GM18867 (cell line): ENCODE data around the gene RACGAP1.
"Not testable (repeated sequence)": the region's sequence is repeated elsewhere in the genome, so short reads cannot be mapped to it uniquely, and the experiment has no call there.

Source experiments
- ATAC-seq: cut with Tn5 transposase; IDR thresholded peaks from one replicate; pipeline ENCODE4 v1.9.1; 2021; ENCODE audit warnings: mild to moderate bottlenecking, moderate library complexity; ENCODE audit not compliant: unreplicated experiment

Gene RACGAP1

GRCh38 chr12:49990273-49990672 lies 35.0 kb downstream of the RACGAP1 start:
- no peak for ATAC-seq

GRCh38 chr12:49989400-49989799 lies 35.9 kb downstream of the RACGAP1 start:
- ATAC-seq, result not testable (repeated sequence)

GRCh38 chr12:49987625-49988303 lies 37.5 kb downstream of the RACGAP1 start:
- ATAC-seq, result no peak

DNA sequence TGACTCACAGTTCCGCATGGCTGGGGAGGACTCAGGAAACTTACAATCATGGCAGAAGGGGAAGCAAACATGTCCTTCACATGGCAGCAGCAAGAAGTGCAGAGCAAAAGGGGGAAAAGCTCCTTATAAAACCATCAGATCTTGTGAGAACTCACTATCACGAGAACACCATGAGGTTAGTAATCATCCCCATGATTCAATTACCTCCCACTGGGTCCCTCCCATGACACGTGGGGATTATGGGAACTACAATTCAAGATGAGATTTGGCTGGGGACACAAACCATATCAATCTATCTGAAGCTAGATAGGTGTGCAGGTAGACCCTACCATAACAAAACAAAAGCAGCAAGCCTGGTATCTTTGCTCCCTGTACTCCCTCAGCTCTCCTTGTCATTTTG lies 38.8 kb downstream of the RACGAP1 start:
- not testable (repeated sequence) for ATAC-seq

- ATAC-seq, result no peak
These were observed 39.3 kb downstream of the RACGAP1 start for GRCh38 chr12:49985981-49986380.

- no peak for ATAC-seq
These were observed 40.6 kb downstream of the RACGAP1 start for GRCh38 chr12:49984476-49985359.

DNA sequence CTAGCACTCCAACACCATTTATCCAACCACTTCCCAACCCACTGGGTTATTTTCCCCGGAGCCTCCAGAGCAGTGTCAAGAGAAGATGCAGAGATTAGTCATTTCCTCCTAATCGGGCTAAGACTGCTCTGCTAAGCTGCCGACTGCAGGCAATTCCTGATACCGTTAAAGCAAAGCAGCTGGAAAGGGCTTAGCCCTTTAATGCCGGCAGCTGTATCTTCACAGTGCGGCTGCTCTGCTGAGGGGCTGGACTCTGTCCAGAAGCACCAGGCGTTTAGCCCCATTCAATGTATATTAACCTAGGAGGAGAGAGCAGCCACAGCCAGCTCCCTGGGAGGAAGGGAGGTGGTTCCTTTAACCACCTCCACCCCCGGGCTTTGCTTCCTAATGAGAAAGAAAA lies 41.4 kb downstream of the RACGAP1 start:
- no peak for ATAC-seq

GRCh38 chr12:49982246-49983087 lies 42.8 kb downstream of the RACGAP1 start:
- ATAC-seq, result no peak

GRCh38 chr12:49980501-49981349 lies 44.6 kb downstream of the RACGAP1 start:
- ATAC-seq, result no peak

GRCh38 chr12:49979791-49980190 lies 45.5 kb downstream of the RACGAP1 start:
- no peak for ATAC-seq

- no peak for ATAC-seq
These were observed 46.2 kb downstream of the RACGAP1 start for GRCh38 chr12:49979016-49979586.

GRCh38 chr12:49978125-49978524 lies 47.2 kb downstream of the RACGAP1 start:
- ATAC-seq, result no peak

GRCh38 chr12:49976557-49976956 lies 48.7 kb downstream of the RACGAP1 start:
- no peak for ATAC-seq

- no peak for ATAC-seq
These were observed 50.0 kb downstream of the RACGAP1 start for GRCh38 chr12:49975318-49975761.

GRCh38 chr12:49974677-49975317 lies 50.5 kb downstream of the RACGAP1 start:
- no peak for ATAC-seq

GRCh38 chr12:49974231-49974675 lies 51.0 kb downstream of the RACGAP1 start:
- no peak for ATAC-seq

DNA sequence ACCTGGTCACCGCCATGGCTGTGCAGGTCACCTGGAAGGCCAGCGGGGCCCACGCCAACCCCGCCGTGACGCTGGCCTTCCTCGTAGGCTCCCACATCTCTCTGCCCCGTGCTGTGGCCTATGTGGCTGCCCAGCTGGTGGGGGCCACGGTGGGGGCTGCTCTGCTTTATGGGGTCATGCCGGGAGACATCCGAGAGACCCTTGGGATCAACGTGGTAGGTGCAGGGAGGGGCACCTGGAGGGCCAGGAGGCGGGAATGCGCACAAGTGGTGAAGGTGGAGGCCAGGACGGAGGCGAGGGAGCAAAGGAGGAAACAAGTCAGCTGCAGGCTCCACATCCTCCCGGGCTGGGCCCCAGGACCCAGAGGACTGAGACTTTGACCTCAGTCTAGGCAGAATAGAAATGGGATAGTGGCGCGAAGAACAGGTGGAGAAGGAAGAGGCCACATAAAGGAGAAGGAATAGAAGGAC lies 51.9 kb downstream of the RACGAP1 start:
- ATAC-seq, result no peak

GRCh38 chr12:49972641-49973360 lies 52.5 kb downstream of the RACGAP1 start, which contains the start of gene AQP6:
Gene AQP6 (plus strand): TSS chr12:49972947. CDS start chr12:49973174, 227 bp downstream.
- no peak for ATAC-seq
